Keratinocyte (primary cell): ENCODE measurements around the gene C12orf50. TPM values are rescaled to one million over a fixed set of nuclear protein-coding genes. Genes with fewer than 3 reads are reported as not detected.

Experiments used
- DNase-seq: peaks from one replicate; pipeline ENCODE4 v3.0.0-alpha.2; 2011; ENCODE audit warnings: low read depth, missing footprints, low spot score
- FAIRE-seq: peaks from 2 replicates; lab custom pipeline; 2011; peaks lifted over from hg19 to GRCh38; lab: Jason Lieb, UNC
- H2AFZ ChIP-seq: 2 replicates; pipeline ENCODE4 v1.6.0; 2012; ENCODE audit warnings: low read length, control low read depth, inconsistent platforms; ENCODE audit not compliant: control insufficient read depth
- H3K27ac ChIP-seq: 2 replicates; pipeline ENCODE4 v1.5.1; 2011; ENCODE audit warnings: low read length; ENCODE audit not compliant: control insufficient read depth, insufficient read depth
- H3K27me3 ChIP-seq: 3 replicates; pipeline ENCODE4 v1.6.0; 2011; ENCODE audit warnings: low read length; ENCODE audit not compliant: control insufficient read depth, insufficient read depth; ENCODE audit errors: extremely low read depth
- H3K36me3 ChIP-seq, 2 experiments: 2 replicates in 1 of 2; 3 replicates in 1 of 2; pipeline ENCODE4 v1.5.1; 2011; ENCODE audit warnings: low read length in 2 of 2, mild to moderate bottlenecking in 1 of 2; ENCODE audit not compliant: control insufficient read depth in 2 of 2, insufficient read depth in 2 of 2; ENCODE audit errors: extremely low read depth in 1 of 2
- H3K4me1 ChIP-seq: 3 replicates; pipeline ENCODE4 v1.5.1; 2011; ENCODE audit warnings: low read length; ENCODE audit not compliant: control insufficient read depth, insufficient read depth; ENCODE audit errors: extremely low read depth
- H3K4me2 ChIP-seq: 3 replicates; pipeline ENCODE4 v1.6.0; 2011; ENCODE audit warnings: low read depth, low read length; ENCODE audit not compliant: control insufficient read depth, insufficient read depth; ENCODE audit errors: extremely low read depth
- H3K4me3 ChIP-seq, 3 experiments: fragments of 200-600 bp in 1 of 3; sonication (generic) in 1 of 3; 2 replicates in 2 of 3; 3 replicates in 1 of 3; pipeline ENCODE4 v1.5.1; 2011 to 2016; ENCODE audit warnings: low read length in 3 of 3, mild to moderate bottlenecking in 3 of 3, control low read depth in 2 of 3, inconsistent platforms in 1 of 3, low read depth in 1 of 3, mixed read lengths in 1 of 3, mixed run types in 1 of 3, moderate library complexity in 1 of 3; ENCODE audit not compliant: control insufficient read depth in 2 of 3, insufficient read depth in 2 of 3; ENCODE audit errors: extremely low read depth in 1 of 3
- H3K79me2 ChIP-seq: 2 replicates; pipeline ENCODE4 v1.6.0; 2012; ENCODE audit warnings: low read length; ENCODE audit not compliant: control insufficient read depth, insufficient read depth
- H3K9ac ChIP-seq: 3 replicates; pipeline ENCODE4 v1.6.0; 2011; ENCODE audit warnings: low read length; ENCODE audit not compliant: control insufficient read depth, insufficient read depth; ENCODE audit errors: extremely low read depth
- H3K9me1 ChIP-seq: 3 replicates; pipeline ENCODE4 v1.6.0; 2011; ENCODE audit warnings: low read length; ENCODE audit not compliant: control insufficient read depth, insufficient read depth; ENCODE audit errors: extremely low read depth
- H3K9me3 ChIP-seq: 2 replicates; pipeline ENCODE4 v1.5.1; 2012; ENCODE audit warnings: low read depth, low read length; ENCODE audit not compliant: control insufficient read depth
- H4K20me1 ChIP-seq: 3 replicates; pipeline ENCODE4 v1.6.0; 2011; ENCODE audit warnings: low read length; ENCODE audit not compliant: control insufficient read depth, insufficient read depth; ENCODE audit errors: extremely low read depth
- CTCF ChIP-seq, 3 experiments: IDR thresholded peaks in 1 of 3; conservative IDR thresholded peaks in 1 of 3; optimal IDR thresholded peaks in 1 of 3; 2 replicates in 2 of 3; 3 replicates in 1 of 3; pipeline versions ENCODE3 to v1.5.1; 2011; ENCODE audit warnings: low read length in 3 of 3, mild to moderate bottlenecking in 3 of 3, moderate library complexity in 2 of 3, control low read depth in 1 of 3, inconsistent platforms in 1 of 3; ENCODE audit not compliant: insufficient read depth in 2 of 3; ENCODE audit errors: extremely low read depth in 1 of 3
- EZH2 ChIP-seq: IDR thresholded peaks from one replicate; pipeline ENCODE4 v1.6.1; 2012; ENCODE audit warnings: inconsistent platforms, mild to moderate bottlenecking, low read length, moderate library complexity
- dilution Hi-C: fragments of 300-500 bp; cut with MboI; formaldehyde crosslinking; loops from one replicate; pipeline ENCODE4 v1.7.0; 2020; ENCODE audit warnings: low sequenced_read_pairs; ENCODE audit not compliant: extremely low pct_ligation_motif_present
- polyA plus RNA-seq, 5 experiments: library from polyadenylated mRNA; depleted of rRNA in 3 of 5; stranded (reverse) in 3 of 5; stranded (forward) in 1 of 5; unstranded in 1 of 5; fragments of >200 nt; gene quantifications; 1 replicate in 1 of 5; 2 replicates in 3 of 5; 3 replicates in 1 of 5; pipeline versions ENCODE4 v1.2.1 to v1.2.3, GENCODE V29; 2011 to 2012; ENCODE audit warnings: missing spikeins in 2 of 5, low read depth in 1 of 5, low replicate concordance in 1 of 5

The C12orf50 gene
- polyA plus RNA-seq, 1 donor (not counting 4 experiments of a cell fraction or from before 2014, with no cell fraction given): not detected

DNA sequence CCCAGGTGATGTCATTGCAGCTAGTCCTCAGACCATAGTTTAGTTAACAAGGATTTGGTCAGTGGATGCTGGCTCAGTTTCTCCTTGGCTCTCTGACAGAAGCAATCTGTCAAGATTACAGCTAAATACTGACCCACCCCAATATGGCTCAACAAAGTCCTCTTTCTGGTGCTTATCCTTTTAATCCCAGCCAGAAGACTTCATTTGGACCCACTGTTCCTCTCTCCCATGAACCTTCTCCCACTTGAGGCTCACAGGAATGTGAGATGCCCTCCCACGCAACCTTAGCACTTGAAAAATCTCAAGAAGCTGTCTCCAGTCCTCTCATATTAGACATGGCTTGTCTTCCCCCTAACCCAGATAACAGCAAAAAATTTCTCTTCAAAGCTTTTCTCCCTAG is 47.7 kb downstream of the C12orf50 start:
- dilution Hi-C loops: no loop called here
- no peak overlapping the region for H3K4me3 ChIP-seq
- H3K27me3 ChIP-seq: no peaks in the 10 kb centered on the region
- no peak overlapping the region for H3K4me2 ChIP-seq
- H4K20me1 ChIP-seq: no peaks in the 10 kb centered on the region
- FAIRE-seq: no peak
- H3K9ac ChIP-seq: no peak overlapping the region
- no peak overlapping the region for H2AFZ ChIP-seq
- no peak for DNase-seq
- H3K36me3 ChIP-seq: no peaks in the 10 kb centered on the region
- no peak overlapping the region for H3K27ac ChIP-seq
- H3K4me1 ChIP-seq: no peaks in the 10 kb centered on the region
- no peaks in the 10 kb centered on the region for H3K9me1 ChIP-seq
- no peaks in the 10 kb centered on the region for H3K9me3 ChIP-seq
- H3K79me2 ChIP-seq: no peaks in the 10 kb centered on the region
- TF ChIP-seq CTCF (optimal IDR thresholded peaks at IDR 0.05 in 1 of 3, IDR thresholded peaks at IDR 0.05 in 1 of 3, conservative IDR thresholded peaks at IDR 0.05 in 1 of 3; ENCODE audit: extremely low read depth in 1 of 3, insufficient read depth in 2 of 3, low read length in 3 of 3) (no peak), EZH2 (no peak)

DNA sequence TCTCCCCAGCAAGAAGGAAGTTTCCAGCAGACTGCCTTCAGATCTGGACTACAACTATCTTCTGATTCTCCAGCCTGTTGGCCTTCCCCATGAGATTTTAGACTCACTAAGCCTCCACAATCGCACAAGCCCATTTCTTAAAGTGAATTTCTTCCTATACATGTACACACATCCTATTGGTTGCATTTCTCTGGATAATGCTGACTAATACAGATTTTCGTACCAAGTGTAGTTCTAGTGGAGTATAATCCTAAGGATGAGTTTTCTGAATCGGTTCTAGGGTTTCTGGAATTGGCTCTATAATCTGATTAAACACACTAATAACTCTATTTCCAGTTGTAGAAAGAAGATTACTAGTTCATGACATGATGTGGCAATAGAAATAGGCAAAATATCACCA is 53.3 kb downstream of the C12orf50 start:
- Histone ChIP-seq H3K79me2 (no peaks in the 10 kb centered on the region), H4K20me1 (no peaks in the 10 kb centered on the region), H3K9me3 (no peaks in the 10 kb centered on the region), H3K4me3 (no peak overlapping the region), H3K27me3 (no peaks in the 10 kb centered on the region), H3K4me1 (no peaks in the 10 kb centered on the region), H3K4me2 (no peak overlapping the region), H2AFZ (no peak overlapping the region), H3K36me3 (no peaks in the 10 kb centered on the region), H3K9me1 (no peaks in the 10 kb centered on the region), H3K27ac (no peak overlapping the region), H3K9ac (no peak overlapping the region)
- dilution Hi-C loops: no loop called here
- FAIRE-seq (no peak), DNase-seq (no peak)
- TF ChIP-seq CTCF (optimal IDR thresholded peaks at IDR 0.05 in 1 of 3, IDR thresholded peaks at IDR 0.05 in 1 of 3, conservative IDR thresholded peaks at IDR 0.05 in 1 of 3; ENCODE audit: extremely low read depth in 1 of 3, insufficient read depth in 2 of 3, low read length in 3 of 3) (no peak), EZH2 (no peak)
